Activated naive CD4-positive, alpha-beta T cell treated with anti-CD3 and anti-CD28 coated beads, Interleukin-2, amount 50 U/mL, for 72 hours (primary cell): ENCODE results near the gene IRF7. TPM values are rescaled to one million over a fixed set of nuclear protein-coding genes. Genes with fewer than 3 reads are reported as not detected.

Experiments
- ATAC-seq, 2 donors: fragments of 150-1000 bp; cut with Tn5 transposase; 2 replicates each; pipeline ENCODE4 v1.10.0; 2021; ENCODE audit warnings: mild to moderate bottlenecking in 2 of 2, moderate library complexity in 2 of 2
- DNase-seq, 2 donors: peaks; one replicate each; pipeline ENCODE4 v3.0.0; 2021 to 2022; ENCODE audit warnings: low spot score in 2 of 2
- H3K27ac Mint-ChIP-seq, 2 donors: one replicate each; pipeline ENCODE4 v1.8.0; 2022; ENCODE audit warnings: mild to moderate bottlenecking in 2 of 2, mixed read lengths in 2 of 2
- H3K36me3 Mint-ChIP-seq, 2 donors: one replicate each; pipeline ENCODE4 v1.8.0; 2022; ENCODE audit warnings: mixed read lengths in 2 of 2
- H3K9me3 Mint-ChIP-seq, 2 donors: one replicate each; pipeline ENCODE4 v1.8.0; 2022; ENCODE audit warnings: mixed read lengths in 2 of 2
- total RNA-seq, 2 donors: library from RNA; stranded (reverse); gene quantifications; one replicate each; pipeline ENCODE4 v1.2.3, GENCODE V29; 2022

IRF7 gene
- total RNA-seq, 2 donors from 2014 or later, result 25.3 to 104 TPM

DNA sequence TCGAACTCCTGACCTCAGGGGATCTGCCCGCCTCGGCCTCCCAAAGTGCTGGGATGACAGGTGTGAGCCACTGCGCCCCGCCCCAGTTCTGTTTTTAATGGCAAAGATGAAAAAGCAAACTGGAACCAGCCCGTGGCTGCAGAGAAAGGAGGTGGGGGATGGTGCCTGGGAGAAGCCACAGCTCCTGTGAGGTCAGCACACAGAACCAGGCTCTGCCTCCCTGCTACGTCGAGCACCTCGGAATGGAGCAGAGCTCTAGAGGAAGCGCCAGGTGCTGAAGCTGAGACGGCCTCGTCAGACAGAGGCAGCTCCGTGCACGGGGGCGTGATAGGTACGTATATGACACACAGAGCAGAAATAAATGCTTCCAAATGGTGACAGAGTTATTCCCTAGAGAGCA is 29.8 kb upstream of the IRF7 start:
- Mint-ChIP-seq H3K36me3 (no peaks in the 10 kb centered on the region), H3K27ac (peak overlapping the region in 1 of 2 donors; percentile 69), H3K9me3 (no peaks in the 10 kb centered on the region)
- ATAC-seq (no peak), DNase-seq (no peak)

DNA sequence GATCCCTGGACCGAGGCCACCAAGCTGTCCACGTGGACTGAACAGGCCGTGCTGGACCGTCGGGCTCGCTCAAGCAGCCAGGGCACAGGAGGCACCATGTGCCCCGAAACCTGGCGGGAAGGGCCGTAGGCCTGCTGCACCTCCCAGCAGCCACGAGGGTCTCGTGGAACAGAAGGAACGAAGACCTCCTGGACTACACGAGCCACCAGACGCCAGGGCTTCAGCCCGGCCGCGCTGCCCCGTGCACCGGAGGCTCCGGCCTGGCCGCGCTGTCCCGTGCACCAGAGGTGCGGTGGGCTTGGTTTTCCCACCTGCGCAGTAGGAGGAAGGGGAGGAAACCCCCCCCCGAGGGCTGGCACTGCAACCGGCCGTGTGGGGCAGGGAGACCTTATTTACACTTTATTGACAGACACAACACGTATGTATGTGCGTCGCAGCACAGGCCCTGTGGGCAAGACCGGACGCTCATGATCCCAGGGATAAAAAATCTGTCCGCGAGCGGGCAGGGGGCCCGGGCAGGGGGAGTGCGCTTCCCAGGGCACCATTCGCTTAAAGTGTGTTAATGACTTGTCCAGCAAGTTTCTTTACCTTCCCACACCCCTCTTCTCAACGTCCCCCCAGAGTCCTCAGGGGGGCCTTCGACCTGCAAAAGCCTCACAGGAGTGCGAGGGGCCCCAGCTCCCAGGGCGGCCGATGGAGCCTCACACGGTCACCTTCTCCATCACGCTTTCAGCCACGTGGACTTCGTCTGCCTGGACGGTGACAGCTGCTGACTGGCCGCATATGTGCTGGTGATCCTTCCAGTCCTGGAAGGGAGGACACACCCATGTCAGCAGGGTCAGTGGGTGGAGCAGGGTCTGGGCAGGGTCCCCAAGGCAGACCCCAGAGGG is 28.3 kb upstream of the IRF7 start:
- H3K27ac Mint-ChIP-seq, result no peak overlapping the region
- no peaks in the 10 kb centered on the region for H3K9me3 Mint-ChIP-seq
- DNase-seq, result no peak
- no peak for ATAC-seq
- no peaks in the 10 kb centered on the region for H3K36me3 Mint-ChIP-seq

DNA sequence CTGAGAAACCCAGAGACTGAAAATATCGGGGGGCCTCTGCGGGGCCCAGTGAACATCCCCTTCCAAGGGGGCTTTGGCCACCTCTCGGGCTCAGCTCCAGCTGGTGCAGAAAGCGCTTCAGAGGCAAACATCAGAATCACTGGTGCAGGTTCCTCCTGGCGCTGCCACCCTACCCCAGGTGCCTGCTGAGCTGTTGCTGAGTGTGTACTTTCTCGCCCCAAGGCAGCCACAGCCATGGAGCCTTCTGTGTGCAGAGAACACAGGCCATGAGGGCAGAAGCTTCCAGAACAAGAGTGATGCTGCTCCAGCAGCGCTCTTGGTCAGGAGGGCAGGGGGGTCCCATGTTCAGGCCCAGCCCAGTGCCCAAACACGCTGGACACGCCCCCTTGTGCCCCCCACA is 27.6 kb upstream of the IRF7 start:
- no peak overlapping the region for H3K27ac Mint-ChIP-seq
- H3K36me3 Mint-ChIP-seq, result peaks cover 0 to 4% of the 10 kb centered on the region in 2 donors
- DNase-seq (no peak), ATAC-seq (no peak)
- H3K9me3 Mint-ChIP-seq, result no peaks in the 10 kb centered on the region

DNA sequence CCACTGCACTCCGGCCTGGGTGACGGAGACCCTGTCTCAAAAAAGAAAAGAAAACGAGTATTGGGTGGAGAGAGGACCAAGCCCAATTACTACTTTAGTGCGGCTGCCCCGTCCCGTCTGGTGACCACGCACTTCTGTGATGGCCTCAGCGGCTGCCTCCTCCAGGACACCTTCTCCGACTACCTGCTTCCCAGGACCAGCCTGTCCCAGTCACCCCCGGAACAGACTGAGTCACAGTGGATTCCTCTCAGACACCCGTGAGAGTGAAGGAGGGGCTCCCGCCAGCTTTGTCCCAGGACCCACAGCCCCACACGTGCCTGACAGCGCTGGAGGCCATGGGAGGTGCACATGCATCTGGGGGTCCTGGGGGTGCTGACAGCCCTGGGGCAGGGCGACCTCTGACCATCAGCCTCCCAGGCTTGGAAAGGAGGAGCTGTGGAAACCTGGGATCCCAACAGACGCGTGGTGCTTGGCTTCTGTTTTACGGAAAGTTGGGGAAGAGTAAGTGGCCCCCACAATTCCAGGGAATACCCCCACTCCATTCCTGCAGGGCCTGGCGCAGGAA is 26.1 kb upstream of the IRF7 start:
- ATAC-seq (no peak), DNase-seq (no peak)
- Mint-ChIP-seq H3K27ac (peak overlapping the region in 1 of 2 donors; percentile 85), H3K36me3 (peaks cover 0 to 4% of the 10 kb centered on the region in 2 donors), H3K9me3 (no peaks in the 10 kb centered on the region)

DNA sequence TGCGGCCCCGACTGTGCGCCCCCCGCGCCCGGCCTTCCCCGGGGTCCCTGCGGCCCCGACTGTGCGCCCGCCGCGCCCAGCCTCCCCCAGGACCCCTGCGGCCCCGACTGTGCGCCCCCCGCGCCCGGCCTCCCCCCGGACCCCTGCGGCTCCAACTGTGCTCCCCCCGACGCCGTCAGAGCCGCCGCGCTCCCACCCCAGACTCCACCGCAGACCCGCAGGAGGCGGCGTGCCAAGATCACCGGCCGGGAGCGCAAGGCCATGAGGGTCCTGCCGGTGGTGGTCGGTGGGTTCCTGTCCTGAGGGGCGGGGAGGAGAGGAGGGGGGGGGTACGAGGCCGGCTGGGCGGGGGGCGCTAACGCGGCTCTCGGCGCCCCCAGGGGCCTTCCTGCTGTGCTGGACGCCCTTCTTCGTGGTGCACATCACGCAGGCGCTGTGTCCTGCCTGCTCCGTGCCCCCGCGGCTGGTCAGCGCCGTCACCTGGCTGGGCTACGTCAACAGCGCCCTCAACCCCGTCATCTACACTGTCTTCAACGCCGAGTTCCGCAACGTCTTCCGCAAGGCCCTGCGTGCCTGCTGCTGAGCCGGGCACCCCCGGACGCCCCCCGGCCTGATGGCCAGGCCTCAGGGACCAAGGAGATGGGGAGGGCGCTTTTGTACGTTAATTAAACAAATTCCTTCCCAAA is 24.4 kb upstream of the IRF7 start:
- ATAC-seq (peak in 1 of 2 donors; percentile 37), DNase-seq (no peak)
- Mint-ChIP-seq H3K27ac (peak overlapping the region in 1 of 2 donors; percentile 50), H3K9me3 (no peaks in the 10 kb centered on the region), H3K36me3 (peaks cover 0 to 4% of the 10 kb centered on the region in 2 donors)

DNA sequence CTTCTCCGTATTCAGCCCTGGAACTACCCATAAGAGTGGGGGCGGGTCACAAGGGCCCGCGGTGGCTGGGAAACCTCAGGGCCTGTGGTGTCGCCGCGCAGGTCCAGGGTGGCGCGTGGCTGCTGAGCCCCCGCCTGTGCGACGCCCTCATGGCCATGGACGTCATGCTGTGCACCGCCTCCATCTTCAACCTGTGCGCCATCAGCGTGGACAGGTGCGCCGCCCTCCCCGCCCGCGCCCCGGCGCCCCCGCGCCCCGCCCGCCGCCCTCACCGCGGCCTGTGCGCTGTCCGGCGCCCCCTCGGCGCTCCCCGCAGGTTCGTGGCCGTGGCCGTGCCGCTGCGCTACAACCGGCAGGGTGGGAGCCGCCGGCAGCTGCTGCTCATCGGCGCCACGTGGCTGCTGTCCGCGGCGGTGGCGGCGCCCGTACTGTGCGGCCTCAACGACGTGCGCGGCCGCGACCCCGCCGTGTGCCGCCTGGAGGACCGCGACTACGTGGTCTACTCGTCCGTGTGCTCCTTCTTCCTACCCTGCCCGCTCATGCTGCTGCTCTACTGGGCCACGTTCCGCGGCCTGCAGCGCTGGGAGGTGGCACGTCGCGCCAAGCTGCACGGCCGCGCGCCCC is 23.7 kb upstream of the IRF7 start:
- no peak for DNase-seq
- peak; percentile 15 to 19 for ATAC-seq
- Mint-ChIP-seq H3K27ac (no peak overlapping the region), H3K9me3 (no peaks in the 10 kb centered on the region), H3K36me3 (peaks cover 0 to 4% of the 10 kb centered on the region in 2 donors)

DNA sequence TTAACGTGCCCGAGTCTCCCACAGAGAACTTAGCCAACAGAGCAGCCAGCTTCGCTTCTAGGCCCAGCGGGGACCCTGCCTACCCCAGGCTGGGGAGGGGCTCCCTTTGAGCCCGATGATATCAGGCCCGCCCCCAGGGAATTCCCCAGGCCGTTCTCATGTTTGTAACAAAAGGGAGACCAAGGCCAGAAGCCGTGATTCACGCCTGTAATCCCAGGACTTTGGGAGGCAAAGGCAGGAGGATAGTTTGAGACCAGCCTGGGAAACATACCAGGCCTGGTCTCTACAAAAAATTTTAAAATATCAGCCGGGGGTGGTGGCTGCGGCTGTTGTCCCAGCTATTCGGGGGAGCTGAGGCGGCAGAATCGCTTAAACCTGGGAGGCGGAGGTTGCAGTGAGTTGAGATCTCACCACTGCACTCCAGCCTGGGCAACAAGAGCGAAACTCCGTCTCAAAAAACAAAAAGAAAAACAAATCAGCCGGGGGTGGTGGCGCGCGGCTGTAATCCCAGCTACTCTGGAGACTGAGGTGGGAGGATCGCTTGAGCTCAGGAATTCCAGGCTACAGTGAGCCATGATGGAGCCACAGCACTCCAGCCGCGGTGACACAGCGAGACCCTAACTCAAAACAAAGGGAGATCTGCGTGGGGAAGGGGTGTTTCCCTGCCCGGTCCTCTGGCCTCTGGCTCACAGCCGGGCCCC is 23.0 kb upstream of the IRF7 start:
- ATAC-seq, result no peak
- Mint-ChIP-seq H3K9me3 (no peaks in the 10 kb centered on the region), H3K27ac (peak overlapping the region in 1 of 2 donors; percentile 9), H3K36me3 (peaks cover 0 to 4% of the 10 kb centered on the region in 2 donors)
- no peak for DNase-seq

DNA sequence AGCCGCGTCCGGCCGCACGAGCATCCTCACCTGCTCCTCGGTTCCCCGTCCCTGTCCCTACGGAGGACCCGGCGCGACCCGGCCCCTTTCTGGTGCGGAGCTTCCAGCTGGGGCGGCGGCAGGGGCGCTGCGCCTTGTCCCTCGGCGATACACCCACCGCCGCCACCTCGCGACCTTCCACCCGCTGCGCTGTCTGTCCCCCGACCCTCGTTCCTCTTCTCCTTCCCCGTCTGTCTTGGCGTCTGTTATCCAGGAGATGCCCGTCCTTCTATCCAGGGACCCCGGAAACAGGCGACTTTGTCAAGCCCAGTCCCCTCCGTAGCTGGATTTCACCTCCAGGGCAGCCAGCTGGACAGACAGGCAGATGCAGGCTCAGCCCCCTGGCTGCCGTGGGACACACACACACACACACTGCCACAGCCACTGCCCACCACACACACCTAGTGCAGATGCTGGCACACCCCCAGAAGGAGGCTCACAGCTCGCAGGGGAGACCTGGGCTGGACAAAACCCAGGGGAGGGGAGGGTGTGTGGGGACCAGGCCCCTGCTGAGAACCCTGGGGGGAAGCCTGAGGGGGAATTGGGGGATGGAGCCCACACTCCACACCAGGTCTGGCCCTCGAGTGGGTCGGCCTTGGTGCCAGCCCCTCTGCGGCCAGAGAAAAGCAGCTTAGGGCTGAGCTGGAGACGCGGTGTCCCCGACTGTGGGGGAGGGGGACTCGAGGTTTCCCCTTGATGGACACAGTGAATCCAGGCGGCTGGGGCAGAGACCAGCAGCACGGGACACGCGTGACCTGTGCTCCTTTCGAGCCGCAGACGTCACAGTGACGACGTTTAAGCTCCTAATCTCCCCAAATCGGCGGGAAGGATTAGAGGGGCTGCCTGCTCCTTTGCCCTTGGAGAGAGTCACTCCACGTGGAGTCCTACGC is 22.1 kb upstream of the IRF7 start:
- DNase-seq (no peak), ATAC-seq (no peak)
- peaks cover 0 to 4% of the 10 kb centered on the region in 2 donors for H3K36me3 Mint-ChIP-seq
- H3K9me3 Mint-ChIP-seq, result no peaks in the 10 kb centered on the region
- peak overlapping the region in 1 of 2 donors; percentile 72 for H3K27ac Mint-ChIP-seq

DNA sequence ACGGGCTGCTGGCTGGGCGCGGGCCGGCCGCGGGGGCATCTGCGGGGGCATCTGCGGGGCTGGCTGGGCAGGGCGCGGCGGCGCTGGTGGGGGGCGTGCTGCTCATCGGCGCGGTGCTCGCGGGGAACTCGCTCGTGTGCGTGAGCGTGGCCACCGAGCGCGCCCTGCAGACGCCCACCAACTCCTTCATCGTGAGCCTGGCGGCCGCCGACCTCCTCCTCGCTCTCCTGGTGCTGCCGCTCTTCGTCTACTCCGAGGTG is 21.5 kb upstream of the IRF7 start:
- no peaks in the 10 kb centered on the region for H3K9me3 Mint-ChIP-seq
- H3K36me3 Mint-ChIP-seq, result peaks cover 0 to 4% of the 10 kb centered on the region in 2 donors
- no peak overlapping the region for H3K27ac Mint-ChIP-seq
- DNase-seq (no peak), ATAC-seq (no peak)

DNA sequence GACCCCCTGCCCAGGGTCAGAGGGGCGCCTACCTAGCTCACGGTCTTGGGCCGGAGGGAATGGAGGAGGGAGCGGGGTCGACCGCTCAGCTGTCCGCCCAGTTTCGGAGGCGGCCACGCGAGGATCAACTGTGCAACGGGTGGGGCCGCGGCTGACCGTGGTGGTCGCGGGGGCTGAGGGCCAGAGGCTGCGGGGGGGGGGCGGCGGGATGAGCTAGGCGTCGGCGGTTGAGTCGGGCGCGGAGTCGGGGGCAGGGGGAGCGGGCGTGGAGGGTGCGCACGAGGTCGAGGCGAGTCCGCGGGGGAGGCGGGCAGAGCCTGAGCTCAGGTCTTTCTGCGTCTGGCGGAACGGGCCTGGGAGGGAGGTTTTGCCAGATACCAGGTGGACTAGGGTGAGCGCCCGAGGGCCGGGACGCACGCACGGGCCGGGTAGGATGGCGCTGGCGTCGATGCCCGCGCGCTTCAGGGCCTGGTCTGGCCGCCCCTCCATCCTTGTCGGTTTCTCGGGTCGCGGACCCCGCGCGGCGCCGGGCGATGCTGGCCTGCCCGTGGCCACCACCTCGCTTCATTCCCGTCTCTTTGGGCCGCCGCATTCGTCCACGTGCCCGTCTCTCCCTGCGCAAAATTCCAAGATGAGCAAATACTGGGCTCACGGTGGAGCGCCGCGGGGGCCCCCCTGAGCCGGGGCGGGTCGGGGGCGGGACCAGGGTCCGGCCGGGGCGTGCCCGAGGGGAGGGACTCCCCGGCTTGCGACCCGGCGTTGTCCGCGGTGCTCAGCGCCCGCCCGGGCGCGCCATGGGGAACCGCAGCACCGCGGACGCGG is 21.0 kb upstream of the IRF7 start, which contains the start of gene DRD4:
Gene DRD4 (plus strand): TSS at position 759 of the 822 bp plus-strand sequence. CDS start 36 bp downstream, at position 795.
- no peak for DNase-seq
- H3K9me3 Mint-ChIP-seq, result no peaks in the 10 kb centered on the region
- H3K27ac Mint-ChIP-seq, result peak within 1 kb of the TSS in 1 of 2 donors; percentile 72
- peaks cover 0 to 4% of the 10 kb centered on the region in 2 donors for H3K36me3 Mint-ChIP-seq
- ATAC-seq, result no peak

DNA sequence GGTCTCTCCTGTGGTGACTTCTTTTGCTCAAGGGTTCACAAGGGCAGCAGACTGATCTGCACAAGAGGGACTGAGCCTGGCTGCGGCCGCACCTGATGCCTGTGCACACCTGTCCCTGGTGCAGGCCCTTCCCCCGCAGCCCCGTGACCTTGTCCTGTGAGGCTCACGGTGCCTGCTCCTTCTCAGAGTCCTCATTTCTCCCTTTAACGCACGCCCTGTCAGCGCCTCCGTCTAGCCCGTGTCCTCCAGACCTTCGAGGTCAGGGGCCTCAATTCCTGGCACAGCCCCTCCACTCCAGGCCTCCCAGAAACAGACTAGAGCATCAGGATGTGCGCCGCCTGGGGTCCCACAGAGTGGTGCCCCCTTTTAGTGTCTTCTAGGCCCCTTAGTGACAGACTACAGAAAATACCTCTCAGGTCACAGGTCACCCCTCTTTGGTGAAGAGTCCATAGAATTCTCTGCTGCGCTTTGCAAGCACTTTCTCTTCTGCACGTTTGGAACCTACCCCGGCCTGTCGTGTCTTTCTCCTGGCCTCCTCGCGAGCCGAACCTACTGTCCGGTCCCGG is 20.3 kb upstream of the IRF7 start:
- peaks cover 0 to 4% of the 10 kb centered on the region in 2 donors for H3K36me3 Mint-ChIP-seq
- DNase-seq (no peak), ATAC-seq (no peak)
- H3K27ac Mint-ChIP-seq, result peak overlapping the region in 1 of 2 donors; percentile 29
- no peaks in the 10 kb centered on the region for H3K9me3 Mint-ChIP-seq

DNA sequence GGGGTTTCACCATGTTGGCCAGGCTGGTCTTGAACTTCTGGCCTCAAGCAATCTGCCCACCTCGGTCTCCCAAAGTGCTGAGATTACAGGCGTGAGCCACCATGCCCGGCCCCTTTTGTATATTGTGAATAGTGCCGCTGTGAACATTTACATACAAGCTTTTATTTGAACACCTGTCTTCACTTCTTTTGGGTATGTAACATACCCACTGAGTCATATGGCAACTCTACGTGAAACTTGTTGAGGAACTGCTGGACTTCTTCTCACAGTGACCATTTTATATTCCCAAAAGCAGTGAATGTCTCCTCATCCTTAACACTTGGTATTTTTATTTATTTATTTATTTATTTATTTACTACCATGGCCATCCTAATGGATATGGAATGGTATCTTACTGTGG is 15.1 kb upstream of the IRF7 start:
- DNase-seq (no peak), ATAC-seq (no peak)
- Mint-ChIP-seq H3K9me3 (no peaks in the 10 kb centered on the region), H3K27ac (no peak overlapping the region), H3K36me3 (peaks cover 10 to 12% of the 10 kb centered on the region in 2 donors)

DNA sequence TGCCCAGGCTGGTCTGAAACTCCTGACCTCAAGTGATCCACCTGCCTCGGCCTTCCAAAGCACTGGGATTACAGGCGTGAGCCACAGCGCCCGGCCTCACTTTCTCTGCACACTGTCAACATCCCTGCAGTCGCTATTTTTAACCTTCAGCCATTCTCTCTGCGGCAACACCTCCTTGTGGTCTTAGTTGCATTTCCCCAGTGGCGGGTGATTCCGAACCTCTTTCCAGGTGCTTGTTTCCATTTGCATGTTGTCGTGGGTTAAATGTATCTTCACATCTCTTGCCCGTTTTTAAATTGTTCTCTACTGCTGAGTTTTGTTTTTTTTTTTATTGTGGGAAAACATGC is 13.5 kb upstream of the IRF7 start:
- peak overlapping the region in 1 of 2 donors; percentile 83 for H3K27ac Mint-ChIP-seq
- ATAC-seq, result peak; percentile 39 to 60
- H3K36me3 Mint-ChIP-seq, result peaks cover 10 to 12% of the 10 kb centered on the region in 2 donors
- DNase-seq, result no peak
- no peaks in the 10 kb centered on the region for H3K9me3 Mint-ChIP-seq

DNA sequence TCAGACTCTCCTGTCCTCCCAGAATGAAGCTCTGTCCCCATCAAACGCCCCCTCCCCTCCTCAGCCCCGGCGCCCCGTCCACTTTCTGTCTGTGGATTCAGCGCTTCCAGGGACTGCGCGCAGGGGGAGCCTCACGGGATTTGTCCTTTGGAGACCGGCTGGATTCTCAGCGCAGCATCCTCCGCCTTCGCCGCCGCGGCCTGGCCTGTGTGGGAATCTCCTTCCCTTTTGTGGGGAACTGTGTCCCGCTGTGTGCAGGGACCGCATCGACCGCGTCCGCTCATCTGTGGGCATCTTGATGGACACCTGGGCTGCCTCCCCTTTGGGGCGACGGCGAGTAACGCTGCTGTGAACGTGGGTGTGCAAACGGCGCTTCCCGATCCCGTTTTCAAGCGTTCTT is 12.3 kb upstream of the IRF7 start:
- no peaks in the 10 kb centered on the region for H3K9me3 Mint-ChIP-seq
- DNase-seq (no peak), ATAC-seq (no peak)
- peaks cover 10 to 12% of the 10 kb centered on the region in 2 donors for H3K36me3 Mint-ChIP-seq
- H3K27ac Mint-ChIP-seq, result peak overlapping the region in 1 of 2 donors; percentile 83

DNA sequence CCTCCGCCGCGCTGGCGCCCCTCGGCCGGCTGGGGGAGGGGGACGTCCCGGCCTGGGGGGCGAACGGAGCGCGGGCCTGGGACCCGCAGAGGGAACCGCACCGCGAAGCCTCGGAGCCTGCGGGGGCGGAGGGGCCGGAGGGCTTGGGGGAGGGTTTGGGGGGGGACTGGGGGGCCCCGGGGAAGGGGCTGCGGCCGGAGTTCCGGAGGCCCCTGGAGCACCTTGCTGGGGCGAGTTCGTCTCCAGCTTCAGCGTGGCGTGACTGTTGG is 11.5 kb upstream of the IRF7 start:
- H3K9me3 Mint-ChIP-seq, result no peaks in the 10 kb centered on the region
- peaks cover 10 to 12% of the 10 kb centered on the region in 2 donors for H3K36me3 Mint-ChIP-seq
- DNase-seq, result no peak
- H3K27ac Mint-ChIP-seq, result no peak overlapping the region
- no peak for ATAC-seq
